Neural progenitor cell (in vitro differentiated cells): ENCODE results near the gene VAV3. TPM values are rescaled to one million over a fixed set of nuclear protein-coding genes. Genes with fewer than 3 reads are reported as not detected.

Experiments
- DNase-seq: peaks from one replicate; pipeline ENCODE4 v3.0.0-alpha.2; 2016; ENCODE audit warnings: low spot score
- H2AFZ ChIP-seq: fragments of 200-600 bp; sonication (generic); replicated peaks from 2 replicates; pipeline ENCODE4 v1.6.1; 2016; ENCODE audit warnings: antibody characterized with exemption
- H3F3A ChIP-seq: fragments of 200-600 bp; sonication (generic); 2 replicates; pipeline ENCODE4 v1.6.1; 2016; ENCODE audit warnings: antibody characterized with exemption, low read depth
- H3K27ac ChIP-seq: fragments of 200-600 bp; sonication (generic); 2 replicates; pipeline ENCODE4 v1.5.1; 2016; ENCODE audit warnings: mild to moderate bottlenecking
- H3K27me3 ChIP-seq: fragments of 200-600 bp; sonication (generic); 2 replicates; pipeline ENCODE4 v1.6.1; 2016; ENCODE audit warnings: mild to moderate bottlenecking, moderate library complexity
- H3K36me3 ChIP-seq: fragments of 200-600 bp; sonication (generic); 2 replicates; pipeline ENCODE4 v1.5.1; 2016
- H3K4me1 ChIP-seq: fragments of 200-600 bp; sonication (generic); 2 replicates; pipeline ENCODE4 v1.6.1; 2016; ENCODE audit warnings: mixed run types
- H3K4me2 ChIP-seq: fragments of 200-600 bp; sonication (generic); 2 replicates; pipeline ENCODE4 v1.6.1; 2016
- H3K4me3 ChIP-seq: fragments of 200-600 bp; sonication (generic); 2 replicates; pipeline ENCODE4 v1.5.1; 2016
- H3K79me2 ChIP-seq: fragments of 200-600 bp; sonication (generic); 2 replicates; pipeline ENCODE4 v1.6.1; 2016; ENCODE audit warnings: low read depth
- H3K9ac ChIP-seq: fragments of 200-600 bp; sonication (generic); 2 replicates; pipeline ENCODE4 v1.6.1; 2016
- H3K9me3 ChIP-seq: fragments of 200-600 bp; sonication (generic); 2 replicates; pipeline ENCODE4 v1.5.1; 2016; ENCODE audit warnings: low read depth
- H4K20me1 ChIP-seq: fragments of 200-600 bp; sonication (generic); 2 replicates; pipeline ENCODE4 v1.6.1; 2016; ENCODE audit warnings: low read depth
- H3K27ac Mint-ChIP-seq: 3 replicates; pipeline ENCODE4 v1.8.0; 2021; ENCODE audit warnings: mixed read lengths
- H3K27me3 Mint-ChIP-seq: 2 replicates; pipeline ENCODE4 v1.8.0; 2022; ENCODE audit warnings: low read depth, mild to moderate bottlenecking, inconsistent platforms, moderate library complexity, mixed read lengths; ENCODE audit not compliant: insufficient read depth
- H3K36me3 Mint-ChIP-seq: 3 replicates; pipeline ENCODE4 v1.8.0; 2021; ENCODE audit warnings: mixed read lengths
- H3K4me1 Mint-ChIP-seq: 3 replicates; pipeline ENCODE4 v1.8.0; 2021; ENCODE audit warnings: mixed read lengths
- H3K4me3 Mint-ChIP-seq: 3 replicates; pipeline ENCODE4 v1.8.0; 2021; ENCODE audit warnings: mild to moderate bottlenecking, moderate library complexity, mixed read lengths
- H3K9me3 Mint-ChIP-seq: 3 replicates; pipeline ENCODE4 v1.8.0; 2020; ENCODE audit warnings: mixed read lengths
- CTCF ChIP-seq: fragments of 200-600 bp; sonication (generic); IDR thresholded peaks from 2 replicates; pipeline ENCODE4 v1.5.1; 2017; ENCODE audit warnings: antibody characterized with exemption, mild to moderate bottlenecking
- EZH2 ChIP-seq: fragments of 200-600 bp; sonication (generic); IDR thresholded peaks from 2 replicates; pipeline ENCODE4 v1.6.1; 2017; ENCODE audit warnings: antibody characterized with exemption, mild to moderate bottlenecking, moderate library complexity
- EZH2phosphoT487 ChIP-seq: fragments of 200-600 bp; sonication (generic); IDR thresholded peaks from 2 replicates; pipeline ENCODE4 v1.6.1; 2017; ENCODE audit warnings: antibody characterized with exemption
- total RNA-seq: library from RNA; depleted of rRNA; stranded (reverse); fragments of >200 nt; gene quantifications from 2 replicates; pipeline ENCODE4 v1.2.3, GENCODE V29; 2015; ENCODE audit warnings: low replicate concordance

Gene VAV3
- total RNA-seq = 1.1 and 1.7 TPM in 2 replicates

- Mint-ChIP-seq H3K27ac (peak within 1 kb of the TSS; percentile 74), H3K4me3 (peak within 1 kb of the TSS; percentile 94), H3K4me1 (peaks cover 27% of the 10 kb centered on the region), H3K27me3 (peaks cover 23% of the 10 kb centered on the region), H3K36me3 (no peaks in the 10 kb centered on the region), H3K9me3 (no peaks in the 10 kb centered on the region)
- H4K20me1 ChIP-seq = no peaks in the 10 kb centered on the region
- peak within 1 kb of the TSS; percentile 97 for H3K4me2 ChIP-seq
- H2AFZ ChIP-seq = peak within 1 kb of the TSS; percentile 89
- no peak within 1 kb of the TSS for H3K27ac ChIP-seq
- H3K79me2 ChIP-seq = no peaks in the 10 kb centered on the region
- DNase-seq = peak; percentile 92
- no peak within 1 kb of the TSS for H3K9ac ChIP-seq
- peaks cover 17% of the 10 kb centered on the region for H3F3A ChIP-seq
- peaks cover 37% of the 10 kb centered on the region for H3K27me3 ChIP-seq
- peak within 1 kb of the TSS; percentile 73 for H3K4me3 ChIP-seq
- no peaks in the 10 kb centered on the region for H3K36me3 ChIP-seq
- H3K9me3 ChIP-seq = no peaks in the 10 kb centered on the region
- peaks cover 12% of the 10 kb centered on the region for H3K4me1 ChIP-seq
- TF ChIP-seq EZH2phosphoT487 (peak; percentile 23), CTCF (peak; percentile 44), EZH2 (no peak)
These were observed at the start of gene VAV3 for GRCh38 chr1:107965110-107965991. Gene VAV3 (minus strand): TSS chr1:107965180. CDS start chr1:107964869, 311 bp downstream.

GRCh38 chr1:108012553-108012952 is 47.6 kb upstream of the VAV3 start:
- Histone ChIP-seq H3K27me3 (no peaks in the 10 kb centered on the region), H3K36me3 (no peaks in the 10 kb centered on the region), H3K27ac (no peak overlapping the region), H2AFZ (no peak overlapping the region), H3K9me3 (no peaks in the 10 kb centered on the region), H3K4me3 (no peak overlapping the region), H4K20me1 (no peaks in the 10 kb centered on the region), H3K79me2 (no peaks in the 10 kb centered on the region), H3F3A (no peaks in the 10 kb centered on the region), H3K4me2 (no peak overlapping the region), H3K9ac (no peak overlapping the region), H3K4me1 (no peaks in the 10 kb centered on the region)
- H3K9me3 Mint-ChIP-seq = no peaks in the 10 kb centered on the region
- no peak overlapping the region for H3K4me3 Mint-ChIP-seq
- no peak overlapping the region for H3K27ac Mint-ChIP-seq
- H3K27me3 Mint-ChIP-seq = no peaks in the 10 kb centered on the region
- H3K4me1 Mint-ChIP-seq = peaks cover 6% of the 10 kb centered on the region
- DNase-seq = no peak
- no peak for TF ChIP-seq EZH2
- TF ChIP-seq EZH2phosphoT487 = no peak
- no peak for TF ChIP-seq CTCF
- H3K36me3 Mint-ChIP-seq = no peaks in the 10 kb centered on the region

GRCh38 chr1:108011295-108011694 is 46.3 kb upstream of the VAV3 start:
- Histone ChIP-seq H3F3A (no peaks in the 10 kb centered on the region), H3K9me3 (no peaks in the 10 kb centered on the region), H3K27ac (no peak overlapping the region), H3K79me2 (no peaks in the 10 kb centered on the region), H3K4me2 (no peak overlapping the region), H3K4me1 (no peaks in the 10 kb centered on the region), H2AFZ (no peak overlapping the region), H3K27me3 (no peaks in the 10 kb centered on the region), H3K9ac (no peak overlapping the region), H4K20me1 (no peaks in the 10 kb centered on the region), H3K36me3 (no peaks in the 10 kb centered on the region), H3K4me3 (no peak overlapping the region)
- H3K9me3 Mint-ChIP-seq = no peaks in the 10 kb centered on the region
- H3K36me3 Mint-ChIP-seq = no peaks in the 10 kb centered on the region
- DNase-seq = no peak
- no peak overlapping the region for H3K27ac Mint-ChIP-seq
- H3K4me3 Mint-ChIP-seq = no peak overlapping the region
- peaks cover under 1% of the 10 kb centered on the region for H3K4me1 Mint-ChIP-seq
- TF ChIP-seq CTCF (no peak), EZH2 (no peak), EZH2phosphoT487 (no peak)
- H3K27me3 Mint-ChIP-seq = no peaks in the 10 kb centered on the region
